AML-193 (cell line): Measurements from ENCODE around the gene IKBIP.
A peak's percentile ranks its signal among the peaks of the same experiment; 100 is the strongest.
"Not testable (repeated sequence)": the region's sequence is repeated elsewhere in the genome, so short reads cannot be mapped to it uniquely, and the experiment has no call there.

Source experiments
- DNase-seq, 2 experiments: peaks; one replicate each; lab custom pipeline; 2025; lab: John Stamatoyannopoulos, UW

The IKBIP gene, protein sequence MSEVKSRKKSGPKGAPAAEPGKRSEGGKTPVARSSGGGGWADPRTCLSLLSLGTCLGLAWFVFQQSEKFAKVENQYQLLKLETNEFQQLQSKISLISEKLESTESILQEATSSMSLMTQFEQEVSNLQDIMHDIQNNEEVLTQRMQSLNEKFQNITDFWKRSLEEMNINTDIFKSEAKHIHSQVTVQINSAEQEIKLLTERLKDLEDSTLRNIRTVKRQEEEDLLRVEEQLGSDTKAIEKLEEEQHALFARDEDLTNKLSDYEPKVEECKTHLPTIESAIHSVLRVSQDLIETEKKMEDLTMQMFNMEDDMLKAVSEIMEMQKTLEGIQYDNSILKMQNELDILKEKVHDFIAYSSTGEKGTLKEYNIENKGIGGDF

DNA sequence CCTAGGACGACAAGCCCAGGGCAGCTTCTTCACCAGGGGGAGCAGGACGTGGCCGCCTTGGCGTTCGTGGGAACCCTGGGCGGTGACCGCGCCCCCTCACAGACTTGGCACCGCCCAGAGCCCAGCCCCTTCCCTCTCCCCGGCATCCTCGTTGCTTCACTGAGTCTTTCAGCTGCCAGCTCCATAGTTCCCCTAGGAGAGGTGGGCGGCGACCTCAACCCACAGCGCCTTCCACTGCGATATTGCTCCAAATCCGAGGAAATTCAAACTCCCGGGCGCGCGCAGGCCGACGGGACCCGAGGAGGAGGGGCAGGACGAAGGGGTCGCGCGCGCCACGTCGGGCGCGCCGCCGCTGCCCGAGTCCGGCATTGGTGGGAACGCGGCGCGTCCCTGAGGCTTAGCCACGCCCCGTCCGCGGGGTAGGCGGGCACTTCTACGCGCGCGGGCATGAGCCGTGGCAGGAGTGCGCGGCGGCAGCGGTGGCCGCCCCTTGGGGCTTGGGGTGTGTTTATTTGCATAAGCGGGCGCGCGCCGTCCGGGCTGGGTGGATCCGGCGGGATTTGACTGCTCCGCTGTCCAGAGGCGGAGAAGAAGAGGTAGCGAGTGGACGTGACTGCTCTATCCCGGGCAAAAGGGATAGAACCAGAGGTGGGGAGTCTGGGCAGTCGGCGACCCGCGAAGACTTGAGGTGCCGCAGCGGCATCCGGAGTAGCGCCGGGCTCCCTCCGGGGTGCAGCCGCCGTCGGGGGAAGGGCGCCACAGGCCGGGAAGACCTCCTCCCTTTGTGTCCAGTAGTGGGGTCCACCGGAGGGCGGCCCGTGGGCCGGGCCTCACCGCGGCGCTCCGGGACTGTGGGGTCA lies at the start of gene IKBIP, which contains the start of gene APAF1:
TSS of gene IKBIP (minus strand) at position 77 of the 860 bp plus-strand sequence. CDS start 87 bp downstream, outside the sequence.
TSS of gene APAF1 (plus strand) at position 579 of the 860 bp plus-strand sequence. CDS start 3,070 bp downstream, outside the sequence.
- peak; percentile 82 to 89 for DNase-seq

- DNase-seq = no peak
These were observed 46.8 kb upstream of the IKBIP start for GRCh38 chr12:98691351-98691750.

DNA sequence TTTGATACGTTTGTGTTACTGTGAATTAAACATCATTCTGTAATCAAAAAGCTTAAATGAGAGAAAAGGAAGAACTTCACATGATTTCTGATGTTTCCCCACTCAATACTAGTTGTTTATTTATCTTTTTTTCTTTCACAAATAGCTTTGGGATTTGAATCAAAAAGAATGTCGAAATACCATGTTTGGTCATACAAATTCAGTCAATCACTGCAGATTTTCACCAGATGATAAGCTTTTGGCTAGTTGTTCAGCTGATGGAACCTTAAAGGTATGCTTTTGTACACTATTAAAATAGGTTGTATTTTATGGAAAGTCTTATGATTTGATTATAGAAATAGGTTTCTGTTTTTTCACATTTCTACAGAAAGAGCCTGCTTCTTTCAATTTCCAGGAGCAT lies 42.0 kb upstream of the IKBIP start:
- DNase-seq = no peak

DNA sequence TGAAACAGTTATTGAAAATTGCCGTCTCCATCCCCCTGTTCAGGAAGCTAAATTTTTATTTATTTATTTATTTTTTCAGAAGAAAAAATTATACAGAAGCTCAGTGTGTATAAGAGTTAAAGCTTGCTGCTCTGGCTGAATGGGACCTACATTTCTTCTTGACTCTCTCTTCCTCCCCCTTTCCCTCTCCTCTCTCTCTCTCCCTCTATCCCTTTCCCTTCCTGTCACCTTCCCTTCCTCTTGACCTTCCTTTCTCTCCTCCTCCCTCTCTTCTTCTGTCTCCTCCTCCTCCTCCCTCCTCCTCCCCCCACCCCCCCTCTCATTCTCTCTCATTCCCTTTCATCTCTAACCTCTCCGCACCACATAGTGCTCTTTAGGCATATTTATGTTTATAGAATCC lies 39.6 kb upstream of the IKBIP start:
- DNase-seq = no peak

DNA sequence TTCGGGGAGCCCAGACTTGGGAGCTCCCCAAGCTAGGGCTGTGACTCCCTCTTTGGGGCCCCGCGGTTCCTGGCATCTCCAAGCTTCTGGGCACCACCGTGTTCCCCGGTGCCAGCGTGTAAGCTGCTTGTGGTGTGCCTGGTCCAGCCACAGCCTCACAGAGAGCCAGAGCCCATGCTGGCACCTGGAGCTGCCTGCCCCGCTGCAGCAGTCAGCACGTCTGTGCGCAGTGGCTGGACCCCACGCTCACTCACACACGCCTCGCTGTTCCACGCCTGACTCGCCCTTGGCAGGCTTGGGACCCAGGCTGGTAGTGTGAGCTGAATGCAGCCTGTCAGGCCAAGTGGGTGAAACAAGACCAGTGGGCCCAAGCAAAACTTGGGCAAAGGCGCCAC lies 35.0 kb upstream of the IKBIP start:
- no peak for DNase-seq

GRCh38 chr12:98678946-98679610 lies 34.5 kb upstream of the IKBIP start:
- no peak for DNase-seq

DNA sequence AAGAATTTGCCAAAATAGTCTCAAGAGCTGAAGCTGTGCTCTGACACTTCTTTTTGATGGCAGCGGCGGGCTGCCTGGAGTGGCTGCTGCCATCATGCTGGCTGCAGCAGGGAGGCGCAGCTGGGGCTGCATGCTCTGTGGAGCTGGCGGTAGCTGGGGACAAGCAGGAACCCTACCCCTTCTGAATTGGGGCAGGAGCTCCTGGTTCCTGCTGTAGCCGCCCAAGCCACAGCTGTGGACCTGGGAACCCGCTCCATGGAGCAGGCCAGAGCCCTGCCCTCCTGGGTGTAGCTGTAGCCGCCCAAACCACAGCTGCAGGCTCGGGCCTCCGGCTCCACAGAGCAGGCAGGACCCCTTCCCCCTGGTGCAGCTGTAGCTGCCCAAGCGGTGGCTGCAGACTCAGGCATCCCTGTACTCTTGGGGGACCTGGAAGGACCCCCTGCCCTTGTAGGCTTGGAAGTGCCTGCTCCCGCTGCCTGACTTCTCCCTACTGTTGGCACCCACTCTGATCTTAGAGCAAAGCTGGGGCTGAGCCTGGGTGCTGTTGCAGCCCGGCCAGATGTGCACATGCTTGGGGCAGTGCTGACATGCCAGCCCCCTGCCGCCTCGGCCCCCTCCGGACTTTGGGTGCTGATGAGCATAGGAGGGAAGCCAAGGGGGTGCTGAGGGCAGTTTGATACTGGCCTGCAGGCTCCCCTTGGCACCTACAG lies 33.8 kb upstream of the IKBIP start:
- DNase-seq = no peak

DNA sequence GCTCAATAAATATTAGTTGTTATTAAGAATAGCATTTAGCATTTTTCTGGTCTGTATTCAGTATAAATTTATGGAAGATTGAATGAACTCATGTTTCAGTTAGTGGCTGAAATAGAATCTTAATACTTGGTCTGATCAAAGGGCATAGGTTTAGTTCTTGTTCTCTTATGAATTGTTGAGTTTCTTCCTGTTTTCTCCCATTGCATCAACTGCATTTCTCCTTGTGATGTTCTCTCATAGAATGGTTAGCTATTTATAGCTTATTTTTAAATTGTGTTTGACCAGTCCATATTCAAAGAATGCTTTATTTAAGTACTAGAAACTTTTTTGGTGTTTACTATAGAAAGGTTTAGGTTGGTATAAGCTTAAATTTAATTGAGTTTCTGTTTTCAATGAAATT lies 30.3 kb upstream of the IKBIP start:
- DNase-seq = no peak

GRCh38 chr12:98671459-98671858 lies 26.9 kb upstream of the IKBIP start:
- no peak for DNase-seq

DNA sequence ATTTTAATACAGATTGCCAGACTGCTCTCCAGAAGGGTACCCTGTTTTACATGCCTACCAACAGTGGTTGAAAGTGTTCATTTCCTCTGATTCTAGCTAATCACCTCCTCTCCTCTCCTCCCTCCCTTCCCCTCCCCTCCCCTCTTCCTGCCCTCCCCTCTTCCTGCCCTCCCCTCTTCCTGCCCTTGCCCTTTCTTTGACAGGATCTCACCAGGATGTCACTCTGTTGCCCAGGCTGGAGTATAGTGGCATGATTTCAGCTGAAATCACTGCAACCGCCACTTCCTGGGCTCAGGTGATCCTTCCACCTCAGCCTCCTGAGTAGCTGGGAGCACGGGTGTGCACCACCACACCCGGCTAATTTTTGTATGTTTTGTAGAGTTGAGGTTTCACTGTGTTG lies 25.2 kb upstream of the IKBIP start:
- DNase-seq = no peak

GRCh38 chr12:98660521-98660920 lies 15.9 kb upstream of the IKBIP start:
- DNase-seq = no peak

DNA sequence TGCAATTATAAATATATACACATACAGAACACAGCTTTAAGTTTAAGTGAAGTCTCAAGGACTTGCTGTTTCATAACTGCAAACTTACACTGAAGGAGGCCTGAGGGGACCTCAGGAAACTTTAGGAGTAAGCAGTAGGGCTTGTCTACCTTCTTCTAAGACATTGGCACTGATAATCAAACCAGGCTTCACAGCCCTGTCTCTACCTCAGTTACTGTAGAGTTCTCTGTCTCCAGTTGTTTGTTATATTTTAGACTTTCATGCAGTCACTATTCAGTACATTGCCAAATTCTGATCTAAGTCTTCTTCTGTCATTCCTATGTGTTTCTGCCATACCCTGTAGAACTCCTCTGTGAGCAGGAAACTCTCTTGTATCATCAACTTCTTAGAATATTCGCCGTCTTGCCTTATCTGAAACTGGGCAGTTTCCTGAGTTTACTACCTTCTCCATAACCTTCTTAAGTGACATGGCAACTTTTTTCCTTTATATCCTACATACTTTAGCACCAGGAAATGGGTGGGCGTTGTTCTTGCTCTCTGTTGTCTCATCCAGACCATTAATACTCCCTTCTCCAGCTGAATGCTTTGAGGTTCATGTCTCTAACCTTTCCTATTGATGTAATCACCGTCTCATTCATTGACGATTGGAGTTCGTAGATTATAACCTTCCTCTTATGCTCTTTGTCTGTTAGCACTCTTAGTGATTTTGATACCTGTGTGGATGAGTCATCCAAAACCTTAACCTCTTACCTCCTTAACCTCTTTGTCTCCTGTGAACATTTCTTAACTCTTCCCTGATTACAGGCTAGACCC lies 11.9 kb upstream of the IKBIP start:
- DNase-seq = no peak

GRCh38 chr12:98653866-98654493 lies 9.4 kb upstream of the IKBIP start:
- peak; percentile 75 to 76 for DNase-seq

DNA sequence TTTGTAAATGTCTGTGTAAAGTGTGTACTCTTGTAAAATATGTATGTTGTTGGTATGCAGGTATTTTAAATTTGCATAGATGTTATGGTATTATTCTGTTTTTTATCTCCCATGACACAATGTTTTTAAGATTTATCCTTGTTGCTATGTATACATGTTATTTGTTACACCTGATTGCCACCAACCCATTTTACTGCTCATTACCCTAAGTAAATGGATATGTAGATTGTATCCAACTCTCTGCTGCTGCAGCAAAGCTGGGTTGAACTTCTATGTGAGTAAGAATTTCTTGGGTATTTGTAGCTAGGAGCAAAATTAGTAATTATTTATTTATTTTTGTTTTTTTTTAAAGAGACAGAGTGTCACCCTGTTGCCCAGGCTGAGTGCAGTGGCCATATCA lies 6.7 kb upstream of the IKBIP start:
- DNase-seq = no peak

GRCh38 chr12:98646294-98647090 lies 1.9 kb upstream of the IKBIP start:
- DNase-seq = peak; percentile 23 to 26

DNA sequence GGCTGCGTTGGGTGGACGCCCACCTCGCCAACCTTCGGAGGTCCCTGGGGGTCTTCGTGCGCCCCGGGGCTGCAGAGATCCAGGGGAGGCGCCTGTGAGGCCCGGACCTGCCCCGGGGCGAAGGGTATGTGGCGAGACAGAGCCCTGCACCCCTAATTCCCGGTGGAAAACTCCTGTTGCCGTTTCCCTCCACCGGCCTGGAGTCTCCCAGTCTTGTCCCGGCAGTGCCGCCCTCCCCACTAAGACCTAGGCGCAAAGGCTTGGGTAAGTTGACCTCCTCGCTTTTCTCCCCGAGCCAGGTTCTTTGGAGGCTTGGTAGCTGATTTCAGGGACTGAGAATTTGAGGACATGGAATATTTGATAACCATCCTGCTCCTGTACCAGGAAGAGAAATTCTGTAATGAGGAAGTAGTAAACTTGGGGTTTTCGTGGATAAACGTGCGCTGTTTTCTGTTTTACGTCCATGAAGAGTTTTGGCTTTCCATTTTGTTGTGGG lies 1.0 kb upstream of the IKBIP start:
- DNase-seq = peak; percentile 23 to 24

DNA sequence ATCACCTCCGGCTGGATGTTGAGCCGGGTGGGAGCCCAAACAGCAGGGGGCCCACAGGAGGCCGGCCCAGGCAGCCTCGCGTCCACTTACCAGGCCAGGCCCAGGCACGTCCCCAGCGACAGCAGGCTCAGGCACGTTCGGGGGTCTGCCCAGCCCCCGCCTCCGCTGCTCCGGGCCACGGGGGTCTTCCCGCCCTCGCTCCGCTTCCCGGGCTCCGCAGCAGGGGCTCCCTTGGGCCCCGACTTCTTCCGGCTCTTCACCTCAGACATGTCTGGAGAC lies 216 bp downstream of the IKBIP start:
- DNase-seq = no peak

- DNase-seq = not testable (repeated sequence)
These were observed 1.8 kb downstream of the IKBIP start for GRCh38 chr12:98642801-98643200.

DNA sequence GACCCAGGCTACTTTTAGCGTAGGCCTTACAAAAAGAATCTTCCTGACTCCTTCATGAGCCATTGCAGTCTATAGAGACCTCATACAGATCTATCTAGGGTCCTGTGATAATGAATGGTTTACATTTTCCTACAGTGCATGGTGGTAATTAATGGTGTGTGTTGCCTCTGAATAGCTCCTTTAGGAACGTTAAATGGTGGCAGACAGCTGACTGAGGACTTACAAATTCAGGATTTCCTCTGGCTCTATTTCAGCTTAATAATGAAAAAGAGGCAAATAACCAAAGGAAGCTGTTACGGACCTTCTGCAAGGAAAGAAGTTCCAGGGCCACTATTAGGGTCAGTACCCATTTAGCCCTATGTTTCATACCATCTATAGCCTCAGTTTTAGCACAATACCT lies 5.1 kb downstream of the IKBIP start:
- DNase-seq = no peak

GRCh38 chr12:98638009-98638408 lies 6.6 kb downstream of the IKBIP start:
- DNase-seq = no peak
